Smooth muscle cell (in vitro differentiated cells): ENCODE measurements around the gene CDC45. TPM values are rescaled to one million over a fixed set of nuclear protein-coding genes. Genes with fewer than 3 reads are reported as not detected.
A peak's percentile ranks its signal among the peaks of the same experiment; 100 is the strongest.

Experiments
- DNase-seq: peaks from one replicate; lab custom pipeline; 2025; ENCODE audit not compliant: unreplicated experiment; lab: John Stamatoyannopoulos, UW
- H2AFZ ChIP-seq: fragments of 200-600 bp; sonication (generic); 2 replicates; pipeline ENCODE4 v1.6.0; 2016; ENCODE audit warnings: antibody characterized with exemption, low read depth, mild to moderate bottlenecking
- H3F3A ChIP-seq: fragments of 200-600 bp; sonication (generic); 2 replicates; pipeline ENCODE4 v1.6.0; 2017; ENCODE audit warnings: antibody characterized with exemption, low read depth
- H3K27ac ChIP-seq: fragments of 200-600 bp; sonication (generic); 2 replicates; pipeline ENCODE4 v1.5.1; 2016; ENCODE audit warnings: low read depth, mild to moderate bottlenecking
- H3K27me3 ChIP-seq: fragments of 200-600 bp; sonication (generic); 2 replicates; pipeline ENCODE4 v1.6.1; 2016; ENCODE audit warnings: low read depth, mild to moderate bottlenecking
- H3K36me3 ChIP-seq: fragments of 200-600 bp; sonication (generic); 2 replicates; pipeline ENCODE4 v1.5.1; 2016; ENCODE audit warnings: low read depth
- H3K4me1 ChIP-seq: fragments of 200-600 bp; sonication (generic); 2 replicates; pipeline ENCODE4 v1.5.1; 2016; ENCODE audit warnings: low read depth
- H3K4me2 ChIP-seq: fragments of 200-600 bp; sonication (generic); 2 replicates; pipeline ENCODE4 v1.6.0; 2016; ENCODE audit warnings: mild to moderate bottlenecking
- H3K4me3 ChIP-seq: fragments of 200-600 bp; sonication (generic); 2 replicates; pipeline ENCODE4 v1.5.1; 2016; ENCODE audit warnings: mild to moderate bottlenecking
- H3K79me2 ChIP-seq: fragments of 200-600 bp; sonication (generic); 2 replicates; pipeline ENCODE4 v1.6.0; 2016; ENCODE audit warnings: low read depth, mild to moderate bottlenecking
- H3K9ac ChIP-seq: fragments of 200-600 bp; sonication (generic); 2 replicates; pipeline ENCODE4 v1.6.0; 2016; ENCODE audit warnings: low read depth
- H3K9me3 ChIP-seq: fragments of 200-600 bp; sonication (generic); replicated peaks from 2 replicates; pipeline ENCODE4 v1.5.1; 2016; ENCODE audit warnings: low read depth
- H4K20me1 ChIP-seq: fragments of 200-600 bp; sonication (generic); 2 replicates; pipeline ENCODE4 v1.6.0; 2016; ENCODE audit warnings: low read depth
- CTCF ChIP-seq: fragments of 200-600 bp; sonication (generic); IDR thresholded peaks from 2 replicates; pipeline ENCODE4 v1.5.1; 2017; ENCODE audit warnings: borderline replicate concordance, mild to moderate bottlenecking, antibody characterized with exemption; ENCODE audit not compliant: insufficient read depth, poor library complexity, severe bottlenecking
- WGBS: methylation state at CpG from one replicate; pipeline ENCODE4 v1.1.7; 2016; ENCODE audit warnings: low lambda C conversion rate; 5-methylcytosine and 5-hydroxymethylcytosine counted together
- polyA plus RNA-seq: library from polyadenylated mRNA; unstranded; fragments of >200 nt; fragmentation: Nextera tagmentation; extraction: Ambion mirVana; gene quantifications from 2 replicates; pipeline ENCODE4 v1.2.1, GENCODE V29; 2016
- total RNA-seq: library from RNA; depleted of rRNA; stranded (reverse); fragments of >200 nt; gene quantifications from 2 replicates; pipeline ENCODE4 v1.2.3, GENCODE V29; 2014

The CDC45 gene
- total and polyA plus RNA-seq, 2 experiments from 2014 or later: 9.3 to 13.7 TPM

GRCh38 chr22:19480789-19481188 lies 1.1 kb downstream of the CDC45 start:
- peaks cover 37% of the 10 kb centered on the region for H3K79me2 ChIP-seq
- no peak overlapping the region for H2AFZ ChIP-seq
- no peaks in the 10 kb centered on the region for H3K36me3 ChIP-seq
- no peak overlapping the region for H3K27ac ChIP-seq
- no peaks in the 10 kb centered on the region for H3F3A ChIP-seq
- H3K9ac ChIP-seq: no peak overlapping the region
- no peak overlapping the region for H3K4me3 ChIP-seq
- WGBS: 81% methylated on average over 10 of the region's 10 CpGs
- H3K9me3 ChIP-seq: no peaks in the 10 kb centered on the region
- peak overlapping the region; percentile 87 for H3K4me2 ChIP-seq
- no peaks in the 10 kb centered on the region for H3K27me3 ChIP-seq
- DNase-seq: no peak
- H4K20me1 ChIP-seq: peaks cover 27% of the 10 kb centered on the region
- no peak for TF ChIP-seq CTCF
- H3K4me1 ChIP-seq: peaks cover 18% of the 10 kb centered on the region

- H3K9me3 ChIP-seq: no peaks in the 10 kb centered on the region
- no peak overlapping the region for H3K4me2 ChIP-seq
- WGBS: 97% methylated on average over 9 of the region's 9 CpGs
- no peak for DNase-seq
- H3F3A ChIP-seq: no peaks in the 10 kb centered on the region
- H2AFZ ChIP-seq: no peak overlapping the region
- no peak for TF ChIP-seq CTCF
- H3K27me3 ChIP-seq: no peaks in the 10 kb centered on the region
- peaks cover 17% of the 10 kb centered on the region for H3K4me1 ChIP-seq
- H3K9ac ChIP-seq: no peak overlapping the region
- H4K20me1 ChIP-seq: peaks cover 13% of the 10 kb centered on the region
- peaks cover 21% of the 10 kb centered on the region for H3K79me2 ChIP-seq
- no peak overlapping the region for H3K4me3 ChIP-seq
- H3K36me3 ChIP-seq: no peaks in the 10 kb centered on the region
- no peak overlapping the region for H3K27ac ChIP-seq
These were observed 2.6 kb downstream of the CDC45 start for GRCh38 chr22:19482297-19482696.

- peaks cover 8% of the 10 kb centered on the region for H3K4me1 ChIP-seq
- no peak overlapping the region for H3K27ac ChIP-seq
- no peak overlapping the region for H2AFZ ChIP-seq
- H3K9ac ChIP-seq: no peak overlapping the region
- H3K27me3 ChIP-seq: no peaks in the 10 kb centered on the region
- TF ChIP-seq CTCF: no peak
- no peaks in the 10 kb centered on the region for H4K20me1 ChIP-seq
- DNase-seq: no peak
- H3K36me3 ChIP-seq: no peaks in the 10 kb centered on the region
- H3K9me3 ChIP-seq: no peaks in the 10 kb centered on the region
- no peaks in the 10 kb centered on the region for H3F3A ChIP-seq
- peaks cover 8% of the 10 kb centered on the region for H3K79me2 ChIP-seq
- H3K4me2 ChIP-seq: no peak overlapping the region
- H3K4me3 ChIP-seq: no peak overlapping the region
- WGBS: 93% methylated on average over 8 of the region's 8 CpGs
These were observed 3.9 kb downstream of the CDC45 start for GRCh38 chr22:19483481-19484244.

- Histone ChIP-seq H3K9ac (no peak overlapping the region), H3K36me3 (no peaks in the 10 kb centered on the region), H3K9me3 (no peaks in the 10 kb centered on the region), H3K4me3 (no peak overlapping the region), H4K20me1 (no peaks in the 10 kb centered on the region), H3K4me2 (no peak overlapping the region), H3K27ac (no peak overlapping the region), H3F3A (no peaks in the 10 kb centered on the region), H3K79me2 (no peaks in the 10 kb centered on the region), H2AFZ (no peak overlapping the region), H3K4me1 (no peaks in the 10 kb centered on the region), H3K27me3 (no peaks in the 10 kb centered on the region)
- no peak for DNase-seq
- no peak for TF ChIP-seq CTCF
- WGBS: 95% methylated on average over 2 of the region's 2 CpGs
These were observed 8.6 kb downstream of the CDC45 start for GRCh38 chr22:19488285-19488684.
